CD4-positive, alpha-beta T cell treated with Interleukin-6 for 4 hours (primary cell): ENCODE measurements around the gene SAPCD2.

ENCODE experiments used
- DNase-seq: peaks from one replicate; pipeline ENCODE4 v3.0.0-alpha.2; 2020; ENCODE audit warnings: mixed read lengths

SAPCD2 gene

DNA sequence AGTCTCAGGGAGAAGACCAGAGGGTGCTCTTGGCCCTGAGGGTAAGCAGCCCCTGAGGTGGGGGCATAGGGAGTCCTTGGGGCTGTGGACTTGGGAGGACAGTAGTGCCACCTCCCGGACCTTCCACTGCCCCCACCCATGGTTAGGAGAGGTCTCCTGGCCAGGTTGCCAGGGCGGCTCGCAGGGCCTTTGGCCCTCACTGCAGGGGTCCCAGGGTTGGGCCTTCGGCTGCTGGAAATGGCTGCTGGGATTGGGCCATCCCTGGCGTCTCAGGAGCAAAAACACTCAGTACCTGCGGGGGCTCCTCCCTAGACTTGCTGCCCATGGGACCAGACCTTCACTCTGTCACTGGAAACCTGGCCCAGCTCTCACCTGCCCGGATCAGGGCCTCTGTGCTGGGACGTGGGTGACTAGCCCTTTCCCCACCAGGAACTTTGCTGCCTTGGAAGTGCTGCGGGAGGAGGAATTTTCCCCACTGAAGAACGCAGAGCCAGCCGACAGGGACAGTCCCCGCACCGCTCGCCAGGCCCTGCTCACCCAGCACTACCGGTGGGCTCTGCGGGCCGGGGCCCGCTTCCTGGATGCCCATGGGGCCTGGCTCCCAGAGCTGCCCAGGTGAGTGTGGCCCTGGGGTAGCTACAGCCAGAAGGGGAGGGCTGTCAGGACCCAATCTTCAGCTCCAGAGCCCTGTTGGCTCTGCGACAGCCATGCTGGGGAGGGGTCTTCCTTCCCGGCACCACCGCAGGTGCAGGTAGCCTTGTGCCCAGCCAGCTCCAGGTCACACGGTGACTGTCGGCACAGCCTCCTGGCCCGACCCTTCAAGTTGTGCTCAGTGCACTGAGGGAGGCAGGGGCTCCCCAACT is 10.1 kb upstream of the SAPCD2 start:
- DNase-seq, result no peak

DNA sequence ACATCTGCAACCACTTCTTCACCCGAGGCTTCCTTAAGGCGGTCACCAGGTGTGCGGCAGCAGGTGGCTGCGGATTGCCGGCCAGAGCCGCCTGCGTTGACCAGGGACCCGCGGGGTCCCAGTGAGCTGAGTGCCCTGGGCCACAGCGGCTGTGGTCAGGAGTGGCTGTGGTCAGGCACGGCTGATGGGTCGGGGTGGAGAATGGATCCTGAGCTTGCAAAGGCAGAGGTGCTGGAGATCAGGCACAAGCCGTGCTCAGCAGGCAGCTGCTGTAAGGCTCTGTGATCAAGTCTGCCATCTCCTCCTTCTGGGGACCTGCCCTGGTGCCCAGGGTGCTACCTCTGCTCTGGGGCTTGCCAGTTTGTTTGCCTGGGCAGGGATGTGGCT is 9.0 kb upstream of the SAPCD2 start:
- DNase-seq, result no peak

DNA sequence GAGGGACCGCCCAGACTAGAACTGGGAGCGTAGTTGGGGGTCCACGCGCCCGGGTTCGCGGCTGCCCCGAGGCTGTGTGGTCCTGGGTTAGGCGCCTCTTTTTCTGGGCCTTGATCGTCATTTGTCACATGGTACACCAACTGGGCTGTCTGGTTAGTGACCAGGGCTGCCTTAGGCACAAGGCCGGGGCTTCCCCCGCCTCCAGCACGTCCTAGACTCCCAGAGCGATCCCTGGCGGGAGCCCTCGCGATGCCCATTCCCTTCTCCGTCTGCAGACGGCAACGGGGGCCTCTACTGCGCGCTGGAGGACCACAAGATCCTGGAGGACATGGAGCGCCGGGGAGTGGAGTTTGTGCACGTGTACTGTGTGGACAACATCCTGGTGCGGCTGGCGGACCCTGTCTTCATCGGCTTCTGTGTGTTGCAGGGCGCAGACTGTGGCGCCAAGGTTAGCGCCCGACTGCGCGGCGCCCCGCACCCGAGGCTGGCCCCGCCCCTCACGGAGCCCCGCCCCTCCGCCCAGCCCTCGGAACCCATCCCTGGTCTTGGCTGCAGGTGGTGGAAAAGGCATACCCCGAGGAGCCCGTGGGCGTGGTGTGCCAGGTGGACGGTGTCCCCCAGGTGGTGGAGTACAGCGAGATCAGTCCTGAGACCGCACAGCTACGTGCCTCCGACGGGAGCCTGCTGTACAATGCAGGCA is 8.5 kb upstream of the SAPCD2 start:
- no peak for DNase-seq

DNA sequence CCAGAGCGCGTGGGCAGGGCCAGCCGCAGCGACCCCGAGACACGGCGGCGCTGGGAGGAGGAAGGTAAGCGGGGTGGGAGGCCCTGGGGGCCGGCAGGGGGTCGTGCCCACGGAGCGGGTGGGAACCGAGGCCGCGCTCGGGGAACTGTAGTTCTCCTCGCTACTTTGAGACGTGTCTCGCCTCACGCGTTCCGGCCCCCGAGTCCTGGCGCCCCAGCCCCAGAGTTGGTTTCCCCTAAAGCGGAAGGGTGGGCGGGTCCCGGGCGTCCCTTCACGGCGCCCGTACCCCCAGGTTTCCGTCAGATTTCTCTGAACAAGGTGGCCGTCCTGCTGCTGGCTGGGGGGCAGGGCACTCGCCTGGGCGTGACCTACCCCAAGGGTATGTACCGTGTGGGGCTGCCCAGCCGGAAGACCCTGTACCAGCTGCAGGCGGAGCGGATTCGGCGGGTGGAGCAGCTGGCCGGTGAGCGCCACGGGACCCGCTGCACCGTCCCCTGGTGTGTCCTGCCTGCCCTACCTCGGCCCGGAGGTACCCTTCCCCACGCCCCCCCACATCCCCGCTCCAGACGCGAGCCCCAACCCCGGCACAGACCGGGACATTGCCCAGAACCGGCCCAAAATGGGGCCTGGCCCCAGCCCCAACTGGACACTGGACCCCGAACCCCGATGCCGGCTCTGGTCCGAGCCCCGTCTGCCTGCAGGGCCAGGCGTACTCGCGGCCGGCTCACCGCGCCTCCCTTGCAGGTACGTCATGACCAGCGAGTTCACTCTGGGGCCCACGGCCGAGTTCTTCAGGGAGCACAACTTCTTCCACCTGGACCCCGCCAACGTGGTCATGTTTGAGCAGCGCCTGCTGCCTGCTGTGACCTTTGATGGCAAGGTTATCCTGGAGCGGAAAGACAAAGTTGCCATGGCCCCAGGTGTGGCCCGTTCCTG is 7.7 kb upstream of the SAPCD2 start:
- peak; percentile 60 for DNase-seq

DNA sequence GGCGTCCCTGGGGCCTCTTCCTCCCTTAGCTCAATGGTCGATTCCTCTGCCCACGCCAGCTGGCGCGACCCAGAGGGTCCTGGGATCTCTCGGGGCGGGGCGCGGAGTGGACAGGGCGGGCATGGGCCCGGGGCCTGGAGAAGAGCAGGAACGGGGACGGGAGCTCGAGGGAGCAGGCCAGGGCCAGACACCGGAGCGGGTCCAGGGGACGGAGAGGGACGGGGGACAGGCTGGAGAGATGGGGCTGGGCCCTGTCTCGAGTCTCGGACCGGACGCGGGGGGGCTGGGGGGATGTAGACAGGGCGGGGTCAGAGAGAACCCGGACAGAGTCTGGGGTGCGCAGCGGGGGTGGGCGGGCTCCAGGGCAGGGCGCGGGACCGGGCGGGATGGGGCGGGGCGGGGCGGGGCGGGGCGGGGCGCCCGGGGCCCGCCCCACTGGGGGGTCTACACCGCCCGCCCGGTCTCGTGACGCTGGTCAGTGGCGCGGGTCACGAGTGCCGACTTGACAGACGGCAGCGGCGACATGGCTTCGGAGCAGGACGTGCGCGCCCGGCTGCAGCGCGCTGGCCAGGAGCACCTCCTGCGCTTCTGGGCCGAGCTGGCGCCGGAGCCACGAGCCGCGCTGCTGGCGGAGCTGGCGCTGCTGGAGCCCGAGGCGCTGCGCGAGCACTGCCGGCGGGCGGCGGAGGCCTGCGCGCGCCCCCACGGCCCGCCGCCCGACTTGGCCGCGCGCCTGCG is 6.8 kb upstream of the SAPCD2 start, which contains the start of gene UAP1L1:
Gene UAP1L1, plus strand, starts transcription at position 508 of the 738 bp plus-strand sequence. Its CDS starts 16 bp downstream, at position 524.
- DNase-seq, result peak; percentile 61

DNA sequence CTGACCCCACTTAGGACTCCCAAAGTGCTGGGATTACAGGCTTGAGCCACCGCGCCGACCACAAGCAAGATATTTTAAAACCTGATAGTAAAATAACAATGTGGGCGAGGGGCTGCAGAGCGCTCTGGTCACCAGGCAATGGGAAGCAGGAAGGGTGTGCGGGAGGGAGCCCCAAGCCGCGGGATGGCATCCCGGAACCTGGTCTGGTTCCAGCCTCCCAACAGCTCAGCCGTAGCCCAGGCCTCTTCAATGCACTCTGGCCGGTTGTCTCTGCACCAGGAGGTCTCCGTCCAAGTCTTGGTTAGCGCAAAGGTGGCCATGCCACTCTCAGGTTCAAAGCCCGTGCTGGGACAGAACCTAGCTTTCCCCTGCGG is 6.3 kb upstream of the SAPCD2 start:
- no peak for DNase-seq

DNA sequence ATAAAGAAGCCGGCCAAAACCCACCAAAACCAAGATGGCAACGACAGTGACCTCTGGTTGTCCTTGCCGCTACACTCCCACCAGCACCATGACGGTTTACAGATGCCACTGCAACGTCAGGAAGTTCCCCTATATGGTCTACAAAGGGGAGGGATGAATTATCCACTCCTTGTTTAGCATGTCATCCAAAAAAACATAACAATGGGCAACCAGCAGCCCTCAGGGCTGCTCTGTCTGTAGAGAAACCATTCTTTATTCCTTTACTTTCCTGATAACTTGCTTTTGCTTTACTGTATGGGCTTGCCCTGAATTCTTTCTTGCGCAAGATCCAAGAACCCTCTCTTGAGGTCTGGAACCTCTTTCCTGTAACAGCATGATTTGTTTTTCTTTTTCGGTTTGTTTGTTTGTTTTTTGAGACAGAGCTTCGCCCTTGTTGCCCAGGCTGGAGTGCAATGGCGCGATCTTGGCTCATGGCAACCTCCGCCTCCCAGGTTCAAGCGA is 5.0 kb upstream of the SAPCD2 start:
- DNase-seq, result no peak

DNA sequence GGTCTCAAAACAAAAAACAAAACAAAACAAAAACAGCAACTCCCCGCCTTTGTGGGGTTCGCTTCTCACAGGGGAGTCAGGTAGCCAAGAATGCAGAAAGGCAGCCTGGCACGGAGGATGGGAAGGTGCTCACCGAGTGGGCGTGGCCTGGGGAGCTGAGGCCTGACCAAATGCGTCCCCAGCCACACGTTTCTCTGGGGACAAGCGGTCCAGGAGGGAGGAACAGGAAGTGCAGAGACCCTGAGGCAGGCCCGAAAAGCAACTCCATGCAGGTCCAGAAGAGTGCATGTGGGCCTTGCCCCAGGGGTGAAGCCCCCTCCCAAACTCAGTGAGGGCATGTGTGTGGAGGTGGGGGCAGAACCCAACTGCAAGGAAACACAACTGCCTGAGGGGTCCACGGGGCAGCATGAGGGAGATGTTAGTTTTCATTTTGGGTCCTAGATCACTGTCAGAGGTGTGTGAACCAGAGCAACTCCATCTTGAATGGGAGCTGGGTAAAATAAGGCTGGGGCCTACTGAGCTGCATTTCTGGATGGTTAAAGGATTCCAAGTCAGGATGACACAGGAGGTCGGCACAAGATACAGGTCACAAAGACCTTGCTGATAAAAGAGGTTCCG is 4.4 kb upstream of the SAPCD2 start:
- no peak for DNase-seq

DNA sequence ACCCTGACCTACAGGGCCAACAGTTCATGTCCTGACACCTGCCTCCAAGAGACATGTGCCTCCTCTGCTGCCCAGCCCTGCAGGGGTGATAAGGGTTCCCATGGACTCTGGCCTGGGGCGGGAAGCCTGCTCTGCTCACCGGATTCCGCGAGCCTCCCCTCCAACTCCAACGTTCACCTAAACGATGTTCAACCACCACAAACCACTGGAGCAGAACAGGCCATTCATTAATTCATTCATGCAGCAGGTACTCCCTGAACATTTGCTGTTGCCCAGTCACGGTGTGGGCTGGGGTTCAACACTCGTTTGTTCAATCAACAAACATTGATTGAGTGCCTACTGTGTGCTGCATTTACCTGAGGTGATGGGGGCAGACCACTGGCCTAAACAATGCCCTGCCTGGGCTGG is 3.6 kb upstream of the SAPCD2 start:
- no peak for DNase-seq

DNA sequence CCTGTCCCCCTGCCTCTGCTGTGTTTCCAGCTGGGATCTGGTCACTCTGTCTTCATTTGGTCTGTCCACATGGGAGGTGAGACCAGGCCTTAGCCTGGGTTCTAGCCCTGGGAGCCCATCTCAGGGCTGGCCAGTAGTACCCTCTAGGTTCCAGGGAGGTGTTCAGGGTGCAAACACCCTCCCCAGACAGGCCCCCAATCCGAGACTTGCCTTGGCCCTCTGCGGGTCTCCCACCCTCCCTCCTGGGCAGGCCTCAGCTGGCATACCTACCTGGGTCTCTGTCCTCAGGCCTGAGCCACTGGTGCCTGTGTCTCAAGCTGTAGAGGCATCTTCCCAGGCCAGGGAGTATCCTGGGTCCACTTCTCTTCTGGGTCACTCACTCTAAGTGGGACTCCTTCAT is 925 bp upstream of the SAPCD2 start:
- DNase-seq, result no peak

DNA sequence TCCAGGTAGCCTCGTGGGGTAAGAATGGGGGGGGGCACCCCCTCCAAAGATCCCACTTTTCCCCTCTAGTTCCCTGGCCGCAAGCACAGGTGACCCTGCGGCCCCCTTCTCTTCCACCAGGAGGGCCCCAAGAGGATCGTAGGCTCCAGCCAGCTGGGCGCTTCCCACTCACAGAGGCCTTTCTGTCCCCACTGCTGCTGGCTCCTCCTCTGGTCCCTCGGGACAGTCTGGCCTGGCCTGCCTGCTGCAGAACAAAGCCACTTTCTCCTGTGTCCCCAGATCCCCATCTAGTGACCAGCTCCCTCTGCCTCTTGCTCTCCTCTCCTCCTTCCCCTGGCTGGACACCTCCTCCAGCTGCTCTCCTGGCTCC is 534 bp upstream of the SAPCD2 start:
- no peak for DNase-seq

DNA sequence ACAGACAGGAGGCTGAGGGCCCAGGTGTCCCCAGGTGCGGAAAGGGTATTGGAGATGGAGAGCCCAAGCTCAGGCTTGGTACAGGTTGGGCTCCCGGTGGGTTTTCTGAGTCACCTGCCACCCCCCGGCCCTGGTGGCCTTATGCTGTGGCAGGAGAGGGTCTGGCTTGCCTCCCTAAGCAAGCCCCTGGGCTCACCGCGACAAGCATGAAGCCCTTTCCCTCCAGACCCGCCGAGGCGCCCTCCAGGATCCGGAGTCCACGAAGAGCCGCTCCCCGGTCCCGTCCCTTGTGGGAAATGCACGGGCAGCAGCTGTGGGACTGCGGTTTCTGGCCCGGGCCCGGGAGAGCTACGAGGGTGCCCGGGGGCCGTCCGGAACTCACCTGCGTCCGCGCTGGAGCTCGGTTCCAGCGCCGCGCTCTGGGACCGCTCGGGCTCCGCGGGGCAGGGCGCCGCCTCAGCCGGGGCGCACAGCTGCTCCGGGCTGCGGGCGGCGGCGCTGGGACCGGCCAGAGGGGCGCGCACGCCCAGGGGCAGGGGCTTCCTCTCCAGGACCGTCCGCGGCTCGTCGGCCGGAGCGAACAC is 757 bp downstream of the SAPCD2 start:
- DNase-seq, result no peak

DNA sequence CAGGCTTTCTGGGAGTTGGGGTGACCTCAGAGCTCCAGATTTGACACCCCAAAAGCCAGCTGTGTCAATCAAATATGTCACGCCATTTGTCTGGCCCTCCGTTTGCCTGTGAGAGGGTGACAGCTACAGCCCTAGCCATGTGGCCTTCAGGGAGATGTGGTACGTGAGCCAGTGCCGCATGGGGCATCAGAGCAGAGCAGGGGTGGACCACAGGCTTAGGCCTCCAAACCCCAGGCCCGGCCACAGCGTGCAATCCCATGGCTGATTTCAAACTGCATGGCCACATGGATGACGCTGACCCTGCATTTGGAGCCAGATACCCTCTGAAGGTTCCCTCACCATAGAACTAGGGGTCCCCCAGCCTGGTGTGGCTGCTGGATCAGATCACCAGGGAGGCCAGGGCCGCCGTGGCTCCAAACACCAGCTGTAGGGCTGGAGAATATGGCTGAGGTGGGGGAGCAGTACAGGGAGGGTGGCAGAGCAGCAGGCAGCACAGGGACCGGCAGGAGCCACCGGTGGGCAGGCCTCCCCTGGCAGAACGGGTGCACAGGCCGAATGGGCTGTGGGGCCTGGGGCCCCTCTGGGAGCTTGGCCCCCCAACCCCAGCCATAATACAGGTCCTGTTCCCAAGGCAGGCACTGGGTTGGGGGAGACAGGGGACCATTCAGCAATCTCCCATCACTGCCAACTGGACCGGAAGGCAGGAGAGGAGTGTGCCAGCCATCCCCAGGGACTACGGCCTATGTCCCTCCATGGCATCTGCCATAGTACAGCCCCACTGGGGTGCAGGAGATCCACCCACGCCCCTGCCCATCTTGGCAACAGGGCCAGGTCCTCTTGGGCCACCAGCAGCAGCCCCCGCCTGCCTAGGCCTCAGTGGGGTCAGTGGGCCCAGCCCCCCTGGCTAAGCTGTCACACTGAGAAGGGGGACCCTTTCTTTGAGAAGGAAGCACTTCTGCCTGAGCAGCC is 1.5 kb downstream of the SAPCD2 start:
- DNase-seq, result no peak

DNA sequence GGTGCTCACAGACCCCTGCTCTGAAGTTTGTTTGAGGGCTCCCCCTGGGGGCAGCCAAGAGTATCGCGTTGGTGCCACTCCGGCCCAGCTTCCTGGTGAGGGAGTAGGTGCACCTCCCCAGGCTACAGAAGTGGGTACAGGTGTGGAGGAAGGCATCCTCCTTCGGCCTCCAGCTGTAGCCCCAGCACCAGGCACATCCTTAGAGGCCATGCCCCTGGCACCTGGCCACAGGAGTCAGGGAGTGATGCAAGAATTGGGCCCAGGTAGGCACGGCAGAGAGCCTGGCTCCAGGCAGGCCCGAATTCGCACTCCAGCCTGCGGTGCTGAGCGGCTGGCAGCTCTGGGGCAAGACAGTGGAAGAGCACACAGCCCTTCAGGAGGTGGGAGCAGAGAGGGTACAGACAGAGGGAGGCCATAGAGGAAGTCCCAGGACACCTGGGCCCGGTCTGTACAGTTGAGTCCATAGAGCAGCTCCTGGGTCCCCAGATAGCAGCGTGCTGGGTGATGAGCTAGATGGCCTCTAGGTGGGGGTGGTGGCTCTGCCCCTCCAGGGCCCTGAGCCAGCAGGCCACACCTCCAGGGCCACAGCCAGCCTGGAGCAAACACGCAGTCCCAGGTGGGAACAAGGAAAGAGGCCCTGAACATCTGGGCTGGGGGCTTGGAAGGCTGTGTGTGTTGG is 2.4 kb downstream of the SAPCD2 start:
- DNase-seq, result peak; percentile 91

DNA sequence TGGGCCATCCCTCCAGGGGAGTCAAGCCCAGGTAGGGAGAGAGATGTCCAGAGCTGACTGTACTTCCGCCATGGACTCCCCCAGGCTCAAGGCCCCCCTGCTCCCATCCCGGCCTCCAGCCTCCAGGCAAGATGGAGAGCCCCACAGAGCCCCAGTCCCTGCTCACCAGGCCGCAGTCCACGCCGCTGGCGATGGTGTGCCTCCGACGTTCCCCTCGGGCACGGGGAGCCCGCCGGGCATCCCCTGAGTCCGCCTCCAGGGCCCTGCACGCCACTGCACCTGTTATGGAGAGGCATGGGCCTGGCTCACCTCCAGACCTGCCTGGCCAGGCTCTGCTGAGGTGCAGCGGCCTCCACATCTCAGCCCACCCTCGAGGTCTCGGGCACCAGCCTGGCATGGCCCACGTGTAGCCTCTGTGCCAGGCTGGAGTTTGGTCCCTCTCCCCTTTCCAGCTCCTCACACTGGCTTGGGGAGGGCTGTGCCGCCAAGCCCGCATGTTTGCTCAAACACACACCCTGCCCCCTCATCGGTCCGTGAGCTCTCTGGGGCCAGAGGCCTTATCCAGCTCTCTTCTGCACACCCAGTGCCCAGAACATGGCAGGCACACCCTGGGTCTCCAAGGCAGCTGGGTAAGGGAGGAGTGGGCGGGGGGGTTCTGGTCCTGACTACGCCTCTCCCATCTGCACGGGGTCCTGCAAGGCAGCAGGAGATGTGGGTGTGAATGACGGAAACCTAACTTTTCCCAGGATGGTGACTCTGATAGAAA is 4.1 kb downstream of the SAPCD2 start:
- no peak for DNase-seq

DNA sequence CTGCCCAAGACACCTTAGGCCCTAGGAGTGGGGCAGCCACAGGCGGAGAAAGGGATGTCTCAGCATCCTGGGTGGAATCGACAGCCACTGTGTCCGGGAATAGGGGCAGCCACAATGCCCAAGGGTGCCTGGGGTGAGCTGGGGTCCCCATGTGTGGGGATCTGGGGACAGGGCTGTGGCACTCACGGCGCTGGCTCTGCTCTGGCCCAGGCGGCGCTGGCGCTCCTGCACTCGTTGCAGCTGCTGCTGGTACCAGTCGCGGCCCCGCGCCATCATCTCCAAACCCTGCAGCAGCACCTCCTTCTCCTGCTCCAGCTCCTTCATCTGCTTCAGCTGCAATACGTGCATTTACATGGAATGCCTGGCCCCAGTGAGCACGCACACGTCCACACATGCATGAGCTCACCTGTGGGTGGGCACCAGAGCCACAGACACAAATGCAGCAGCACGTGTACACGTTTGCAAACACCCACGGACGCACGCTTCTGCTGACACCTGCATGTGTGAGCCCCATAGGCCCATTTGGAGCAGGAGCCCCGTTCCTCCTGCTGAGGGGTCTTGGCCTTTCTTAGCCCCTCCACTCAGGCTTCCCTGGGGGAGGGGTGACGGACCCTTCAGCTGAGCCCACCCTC is 4.9 kb downstream of the SAPCD2 start:
- no peak for DNase-seq

DNA sequence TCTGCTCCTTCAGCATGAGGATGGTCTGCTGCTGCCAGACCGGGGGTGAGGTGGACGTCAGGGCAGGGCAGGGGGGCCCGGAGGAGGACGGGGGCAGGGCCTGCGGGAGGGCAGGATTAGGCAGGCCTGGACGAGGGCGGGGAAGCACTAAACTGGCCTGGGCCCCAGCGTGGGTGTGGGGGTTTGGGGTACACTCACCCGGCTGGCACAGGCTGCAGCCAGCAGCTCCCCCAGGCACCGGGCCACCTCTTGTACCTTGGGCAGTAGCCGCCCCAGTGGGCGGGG is 5.5 kb downstream of the SAPCD2 start:
- DNase-seq, result no peak
